ENCODE measurements around the gene STK11.

The STK11 gene

GRCh38 chr19:1226522-1227303 is 21.1 kb downstream of the STK11 start:
- DNase-seq = no peak

DNA sequence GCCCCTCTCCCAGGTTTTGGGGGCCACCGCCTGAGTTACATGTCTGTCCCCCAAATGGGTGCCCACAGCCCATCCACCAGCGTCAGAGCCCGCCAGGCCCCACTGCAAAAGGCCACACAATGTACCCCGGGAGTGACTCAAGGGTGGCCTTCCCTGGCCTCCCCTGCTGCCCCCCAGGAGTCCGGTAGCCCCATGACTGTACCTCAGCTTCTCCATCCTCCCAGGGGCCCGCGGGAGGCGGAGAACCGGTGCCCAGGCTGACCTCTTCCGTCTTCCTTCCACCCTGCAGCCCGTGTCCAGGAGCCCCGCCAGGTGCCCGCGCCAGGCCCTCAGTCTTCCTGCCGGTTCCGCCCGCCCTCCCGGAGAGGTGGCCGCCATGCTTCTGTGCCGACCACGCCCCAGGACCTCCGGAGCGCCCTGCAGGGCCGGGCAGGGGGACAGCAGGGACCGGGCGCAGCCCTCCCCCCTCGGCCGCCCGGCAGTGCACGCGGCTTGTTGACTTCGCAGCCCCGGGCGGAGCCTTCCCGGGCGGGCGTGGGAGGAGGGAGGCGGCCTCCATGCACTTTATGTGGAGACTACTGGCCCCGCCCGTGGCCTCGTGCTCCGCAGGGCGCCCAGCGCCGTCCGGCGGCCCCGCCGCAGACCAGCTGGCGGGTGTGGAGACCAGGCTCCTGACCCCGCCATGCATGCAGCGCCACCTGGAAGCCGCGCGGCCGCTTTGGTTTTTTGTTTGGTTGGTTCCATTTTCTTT is 21.9 kb downstream of the STK11 start:
- DNase-seq = no peak

DNA sequence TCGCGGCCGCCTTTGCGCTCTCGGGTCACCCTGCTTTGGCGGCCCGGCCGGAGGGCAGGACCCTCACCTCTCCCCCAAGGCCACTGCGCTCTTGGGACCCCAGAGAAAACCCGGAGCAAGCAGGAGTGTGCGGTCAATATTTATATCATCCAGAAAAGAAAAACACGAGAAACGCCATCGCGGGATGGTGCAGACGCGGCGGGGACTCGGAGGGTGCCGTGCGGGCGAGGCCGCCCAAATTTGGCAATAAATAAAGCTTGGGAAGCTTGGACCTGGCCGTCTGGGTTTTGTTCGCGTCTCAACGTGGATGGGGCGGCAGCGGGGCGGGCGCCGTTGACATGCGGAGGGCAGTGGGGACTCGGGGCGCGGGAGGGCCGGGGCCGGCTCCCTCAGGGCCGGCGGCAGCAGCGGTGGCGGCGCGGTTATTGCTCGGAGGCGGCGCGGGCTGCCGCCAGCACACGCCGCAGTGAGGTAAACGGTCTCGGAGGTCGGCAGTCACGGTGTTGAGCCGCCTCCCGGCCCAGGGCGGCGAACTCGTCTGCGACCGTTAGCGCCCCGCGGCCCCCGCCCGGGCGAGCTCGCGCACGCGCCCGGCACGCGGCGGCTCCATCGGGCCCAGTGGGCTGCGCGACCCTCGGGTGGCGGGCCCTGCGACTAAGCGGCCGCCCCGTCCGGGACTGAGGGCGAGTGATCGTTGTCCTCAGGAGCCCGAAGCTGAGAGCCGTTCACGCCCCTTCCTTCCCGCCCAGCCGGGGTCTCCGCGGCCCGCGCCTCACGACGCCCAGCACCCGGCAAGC is 22.8 kb downstream of the STK11 start:
- no peak for DNase-seq

GRCh38 chr19:1229056-1229923 is 23.7 kb downstream of the STK11 start:
- DNase-seq = no peak

GRCh38 chr19:1229924-1230782 is 24.6 kb downstream of the STK11 start:
- no peak for DNase-seq

DNA sequence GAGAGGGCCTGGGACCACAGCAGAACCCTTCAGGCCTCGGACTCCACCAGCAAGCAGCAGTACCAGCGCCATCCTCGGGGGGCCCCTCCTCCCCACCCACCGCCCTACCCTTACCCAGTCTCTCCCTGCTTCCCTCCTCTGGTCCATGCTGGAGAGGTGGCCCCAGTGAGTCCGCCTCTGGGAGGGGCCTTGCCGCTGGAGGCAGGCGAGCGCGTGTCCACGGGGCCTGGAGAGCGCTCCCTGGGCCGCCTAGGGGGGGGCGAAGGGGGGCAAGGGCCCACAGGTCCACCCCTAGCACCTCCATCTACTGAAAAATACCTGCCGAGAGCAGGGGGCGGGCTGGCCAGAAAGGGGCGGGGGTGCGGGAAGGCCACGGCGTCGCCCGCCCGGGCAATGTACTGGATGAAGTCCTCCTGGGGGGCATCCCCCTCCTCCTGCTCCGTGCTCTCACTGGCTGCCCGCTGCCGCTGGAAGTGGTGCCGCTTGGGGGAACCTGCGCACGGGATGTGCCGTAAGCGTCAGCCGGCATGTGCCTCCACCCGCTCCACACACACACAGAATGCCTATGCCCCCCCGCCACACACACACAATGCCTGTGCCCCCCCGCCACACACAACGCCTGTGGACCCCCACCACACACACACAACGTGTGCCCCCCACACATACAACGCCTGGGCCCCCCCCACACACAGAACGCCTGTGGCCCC is 25.4 kb downstream of the STK11 start:
- DNase-seq = no peak

DNA sequence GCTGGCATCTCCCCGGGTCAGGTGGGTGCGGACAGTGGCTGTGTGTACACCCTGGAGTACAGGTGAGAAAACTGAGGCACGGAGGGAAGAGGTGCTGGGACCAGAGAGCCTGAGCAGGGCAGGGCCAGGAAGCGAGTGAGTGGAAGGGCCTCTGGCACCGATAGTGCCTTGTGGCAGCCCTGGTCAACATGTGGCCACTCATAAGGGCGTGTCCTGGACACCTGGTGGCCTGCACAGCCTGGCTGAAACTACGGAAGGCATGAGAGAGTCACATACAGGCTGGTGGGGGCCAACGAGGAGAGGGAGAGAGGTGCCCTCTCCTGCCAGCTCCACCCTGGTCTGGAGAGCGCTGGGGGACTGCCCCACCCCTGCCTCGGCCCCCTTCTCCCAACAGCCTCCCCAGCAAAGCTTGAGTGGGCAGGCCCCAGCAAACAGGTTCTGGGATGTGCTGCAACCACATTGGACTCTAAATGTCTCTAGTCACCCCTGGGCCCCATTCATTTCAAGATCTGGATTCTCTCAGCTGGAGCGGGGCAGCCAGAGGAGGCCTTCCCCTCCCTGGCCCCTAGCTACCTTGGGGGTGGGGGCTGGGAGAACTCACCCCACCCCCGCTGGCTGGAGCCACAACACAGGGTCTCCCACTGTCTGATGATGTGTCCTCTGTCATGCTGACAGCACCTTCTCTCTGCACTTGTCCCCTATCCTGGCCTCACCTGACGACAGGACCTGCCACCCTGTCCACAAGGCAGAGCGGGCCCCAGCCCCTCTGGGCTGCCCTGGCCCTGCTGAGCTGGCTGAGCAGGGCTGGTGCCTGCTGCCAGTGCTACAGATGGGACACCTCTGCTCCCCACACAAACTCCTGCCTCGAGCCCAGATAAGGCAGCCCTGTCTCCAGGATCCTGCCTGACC is 26.4 kb downstream of the STK11 start:
- DNase-seq = no peak

GRCh38 chr19:1232652-1233072 is 27.1 kb downstream of the STK11 start:
- no peak for DNase-seq

DNA sequence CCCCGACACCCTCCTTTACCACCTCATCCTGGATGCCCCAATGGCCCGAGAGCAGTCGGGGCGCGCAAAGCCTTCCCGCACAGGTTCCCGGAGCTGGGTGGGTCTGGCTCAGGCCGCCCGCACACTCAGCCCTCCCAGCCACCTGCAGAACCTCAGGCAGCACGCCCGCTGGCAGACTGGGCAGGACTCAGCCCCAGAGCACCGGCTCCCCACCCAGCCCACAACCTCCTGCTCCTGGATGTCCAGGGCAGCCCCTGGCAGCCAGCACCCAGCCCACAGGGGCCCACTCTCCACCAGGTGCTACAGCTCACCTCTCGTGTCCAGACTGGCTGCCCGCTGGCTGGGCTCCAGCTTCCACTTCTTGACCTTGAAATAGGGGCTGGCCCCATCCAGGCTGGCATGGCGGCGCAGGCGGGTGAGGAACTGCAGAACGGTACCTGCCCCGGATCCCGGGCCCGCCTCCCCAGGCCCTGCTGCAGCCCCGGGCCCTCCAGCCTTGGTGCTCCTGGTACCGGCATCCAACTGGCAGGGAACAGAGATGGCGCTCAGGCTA is 27.6 kb downstream of the STK11 start:
- no peak for DNase-seq

- no peak for DNase-seq
These were observed 28.7 kb downstream of the STK11 start for GRCh38 chr19:1234051-1234954.

DNA sequence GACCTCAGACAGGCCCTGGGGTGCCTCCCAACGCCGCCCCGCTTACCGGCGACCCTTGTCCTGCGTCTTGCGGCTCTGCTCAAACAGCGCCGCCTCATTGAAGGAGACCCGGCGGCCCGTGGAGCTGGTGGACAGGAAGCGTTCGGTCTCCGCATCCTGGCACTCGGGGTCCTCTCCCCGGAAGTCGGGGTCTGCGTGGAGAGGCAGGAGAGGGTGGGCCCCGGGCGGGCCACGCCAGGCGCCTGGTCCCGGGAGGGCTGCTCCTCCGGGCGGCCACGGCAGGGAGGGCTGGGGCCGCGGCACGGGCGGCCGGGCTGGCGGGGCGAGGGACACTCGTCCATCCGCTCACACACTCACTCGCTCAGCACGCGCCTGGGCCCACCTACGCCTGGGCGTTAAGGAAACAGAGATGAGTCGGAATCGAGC is 29.4 kb downstream of the STK11 start:
- DNase-seq = no peak

DNA sequence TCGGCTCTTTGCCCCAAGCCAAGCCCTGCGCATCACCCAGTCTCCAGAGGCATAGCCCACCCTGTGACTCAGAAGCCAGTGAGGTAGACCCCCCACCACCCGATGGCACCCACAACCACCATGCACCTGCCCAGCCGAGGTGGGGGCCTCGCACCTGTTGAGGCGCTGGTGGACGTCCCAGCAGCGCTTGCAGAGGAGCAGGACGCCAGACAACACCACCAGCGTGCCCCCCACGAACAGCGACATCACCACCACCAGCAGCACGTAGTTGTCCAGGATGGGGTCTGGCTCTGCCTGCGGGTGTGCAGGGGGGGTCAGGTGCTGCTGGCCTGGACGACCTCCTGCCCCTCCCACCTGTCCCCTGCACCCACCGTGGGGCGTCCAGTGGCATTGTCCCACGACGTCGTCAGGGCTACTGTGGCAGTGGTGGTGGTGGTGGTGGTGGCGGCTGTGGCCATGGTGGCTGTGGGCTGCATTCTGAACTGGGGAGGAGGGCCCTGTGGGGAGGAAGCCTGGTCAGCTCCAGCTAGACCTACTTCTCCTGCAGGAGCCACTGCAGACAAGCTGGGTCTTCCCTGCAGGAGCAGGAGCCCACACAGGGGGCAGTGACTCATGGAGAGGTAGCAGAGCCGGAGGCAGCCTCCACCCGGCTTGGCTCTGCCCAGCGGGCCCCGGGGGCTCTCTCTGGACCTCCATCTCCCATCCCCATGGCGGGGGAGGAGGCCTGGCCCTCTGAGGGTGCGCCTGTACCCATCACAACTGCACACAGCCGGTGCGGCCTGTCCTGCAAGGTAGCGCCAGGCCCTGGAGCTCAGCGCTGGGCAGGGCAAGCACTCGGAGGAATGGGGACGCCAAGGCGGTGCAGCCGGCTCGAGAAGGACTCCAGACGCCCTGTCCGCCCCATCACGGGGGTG is 30.3 kb downstream of the STK11 start:
- no peak for DNase-seq

GRCh38 chr19:1236576-1236975 is 31.0 kb downstream of the STK11 start:
- DNase-seq = no peak

DNA sequence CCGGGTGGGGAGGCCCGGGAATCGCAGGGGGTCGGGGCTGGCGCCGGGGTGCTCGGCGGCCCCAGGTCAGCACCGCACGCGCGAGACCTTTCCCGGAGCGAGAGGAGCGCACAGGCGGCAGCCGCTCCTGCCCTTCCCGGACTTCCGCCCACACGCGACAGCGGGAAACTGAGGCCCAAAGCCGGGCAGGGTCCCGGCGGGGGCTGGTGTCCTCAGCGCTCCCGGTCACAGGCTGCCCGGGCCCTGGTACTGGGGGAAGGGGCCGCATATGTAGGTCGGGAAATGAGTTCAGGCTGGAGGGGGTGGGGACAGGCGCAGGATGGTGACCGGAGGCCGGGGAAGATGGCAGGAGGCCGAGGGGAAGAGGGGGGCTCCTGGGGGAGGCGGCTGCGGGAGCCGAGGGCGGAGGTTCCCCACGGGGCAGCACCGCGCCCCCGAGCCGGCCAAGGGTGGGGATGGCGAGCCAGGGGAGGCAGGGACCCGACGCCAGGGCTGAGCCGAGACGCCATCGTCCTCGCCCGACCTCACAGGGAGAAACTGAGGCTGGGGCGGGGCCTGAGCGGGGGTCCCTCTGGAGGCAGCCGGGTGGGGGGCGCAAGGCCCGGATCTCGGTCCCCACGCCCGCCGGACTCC is 31.6 kb downstream of the STK11 start:
- DNase-seq = no peak

DNA sequence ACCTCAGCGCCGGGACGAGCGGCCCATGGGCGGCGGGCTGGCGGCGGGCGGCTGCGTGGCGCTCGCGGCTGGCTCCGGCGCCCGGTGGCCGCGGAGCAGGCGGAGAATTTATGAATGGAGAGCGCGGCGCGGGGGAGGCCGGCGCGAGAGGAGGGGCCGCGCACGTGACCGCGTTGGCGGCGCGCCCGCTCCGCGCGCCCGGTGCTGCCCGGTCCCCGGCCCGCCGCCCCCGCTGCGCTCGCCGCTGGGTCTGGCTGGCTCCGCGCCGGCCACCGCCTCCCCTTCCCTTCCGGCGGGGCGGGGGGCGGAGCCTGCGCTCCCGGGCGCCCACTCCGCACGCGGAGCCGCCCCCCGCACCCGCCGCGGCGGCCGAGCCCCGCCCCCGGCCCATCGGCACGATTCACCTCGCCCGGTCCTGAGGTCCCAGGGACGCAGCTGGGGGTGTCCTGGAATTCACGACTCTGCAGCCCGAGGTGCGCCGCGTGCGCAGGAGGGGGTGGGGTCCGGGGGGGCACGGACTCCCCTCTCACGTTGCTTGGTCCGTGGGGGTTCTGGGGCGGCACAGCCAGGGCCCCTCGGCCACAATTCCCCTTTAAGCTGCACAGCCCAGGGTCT is 32.3 kb downstream of the STK11 start, which contains the start of gene CBARP:
Gene CBARP (minus strand): TSS at position 252 of the 615 bp plus-strand sequence. CDS start 1,905 bp downstream, outside the sequence.
- DNase-seq = no peak
